ENCODE results near the gene TSSK6.

The TSSK6 gene

DNA sequence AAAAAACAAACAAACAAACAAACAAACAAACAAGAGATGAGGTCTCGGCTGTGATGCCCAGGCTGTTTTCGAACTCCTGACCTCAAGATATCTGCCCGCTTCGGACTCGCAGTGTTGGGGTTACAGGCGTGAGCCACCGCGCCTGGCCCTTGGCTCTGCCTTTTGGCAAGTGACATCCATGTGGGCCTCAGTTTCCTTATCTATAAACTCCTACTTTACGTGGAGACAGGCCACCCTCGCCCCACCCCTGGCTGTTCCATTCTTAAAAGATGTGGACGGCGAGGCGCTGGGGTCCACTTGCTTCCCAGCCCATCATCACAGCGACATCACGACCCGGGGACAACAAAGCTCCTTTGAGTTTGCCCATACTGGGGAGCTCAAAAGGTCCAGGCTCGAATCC, 1.7 kb downstream of the TSSK6 start:
- H3K4me1 ChIP-seq, result no peaks in the 10 kb centered on the region
- TF ChIP-seq, protein P1, sequence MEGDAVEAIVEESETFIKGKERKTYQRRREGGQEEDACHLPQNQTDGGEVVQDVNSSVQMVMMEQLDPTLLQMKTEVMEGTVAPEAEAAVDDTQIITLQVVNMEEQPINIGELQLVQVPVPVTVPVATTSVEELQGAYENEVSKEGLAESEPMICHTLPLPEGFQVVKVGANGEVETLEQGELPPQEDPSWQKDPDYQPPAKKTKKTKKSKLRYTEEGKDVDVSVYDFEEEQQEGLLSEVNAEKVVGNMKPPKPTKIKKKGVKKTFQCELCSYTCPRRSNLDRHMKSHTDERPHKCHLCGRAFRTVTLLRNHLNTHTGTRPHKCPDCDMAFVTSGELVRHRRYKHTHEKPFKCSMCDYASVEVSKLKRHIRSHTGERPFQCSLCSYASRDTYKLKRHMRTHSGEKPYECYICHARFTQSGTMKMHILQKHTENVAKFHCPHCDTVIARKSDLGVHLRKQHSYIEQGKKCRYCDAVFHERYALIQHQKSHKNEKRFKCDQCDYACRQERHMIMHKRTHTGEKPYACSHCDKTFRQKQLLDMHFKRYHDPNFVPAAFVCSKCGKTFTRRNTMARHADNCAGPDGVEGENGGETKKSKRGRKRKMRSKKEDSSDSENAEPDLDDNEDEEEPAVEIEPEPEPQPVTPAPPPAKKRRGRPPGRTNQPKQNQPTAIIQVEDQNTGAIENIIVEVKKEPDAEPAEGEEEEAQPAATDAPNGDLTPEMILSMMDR (IDR thresholded peaks at IDR 0.05; ENCODE audit: low read depth, low read length), result no peak
- no peaks in the 10 kb centered on the region for H3K27me3 ChIP-seq
- H3K36me3 ChIP-seq, result no peaks in the 10 kb centered on the region
- DNase-seq, result no peak
- no peaks in the 10 kb centered on the region for H3K9me3 ChIP-seq
- H3K4me3 ChIP-seq (ENCODE audit: low read depth, low read length), result no peak overlapping the region

- DNase-seq, result no peak
Observed at GRCh38 chr19:19510432-19510831, 4.9 kb downstream of the TSSK6 start.

DNA sequence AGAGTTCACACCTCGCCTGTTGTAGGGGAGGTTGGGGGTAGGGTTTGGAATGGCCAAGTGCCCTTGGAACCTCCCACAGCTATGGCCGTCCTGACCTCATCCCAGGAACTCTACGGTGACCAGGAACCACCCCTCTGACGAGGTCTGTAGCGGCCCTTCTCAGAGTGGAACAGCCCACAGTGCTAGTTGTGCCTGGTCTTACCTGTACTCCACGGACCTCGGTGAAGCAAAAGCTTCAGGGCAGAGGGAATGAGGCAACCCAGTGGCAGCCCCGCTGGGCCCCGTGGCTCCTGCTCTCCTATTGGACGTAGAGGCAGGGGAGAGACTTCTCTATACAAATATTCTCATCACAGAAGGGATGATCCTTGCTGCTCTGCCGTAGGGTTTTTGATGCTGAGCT, 7.1 kb downstream of the TSSK6 start:
- H3K36me3 ChIP-seq, result peaks cover 19% of the 10 kb centered on the region
- no peaks in the 10 kb centered on the region for H3K9me3 ChIP-seq
- no peak overlapping the region for H3K4me3 ChIP-seq (ENCODE audit: low read depth, low read length)
- no peaks in the 10 kb centered on the region for H3K27me3 ChIP-seq
- DNase-seq, result no peak
- TF ChIP-seq, protein P1 (IDR thresholded peaks at IDR 0.05; ENCODE audit: low read depth, low read length), result no peak
- H3K4me1 ChIP-seq, result no peaks in the 10 kb centered on the region

More at GRCh38 chr19:19510432-19510831, 4.9 kb downstream of the TSSK6 start:
- Histone ChIP-seq H3K4me3 (ENCODE audit: low read depth, low read length) (no peak overlapping the region), H3K4me1 (no peaks in the 10 kb centered on the region), H3K27me3 (no peaks in the 10 kb centered on the region), H3K9me3 (no peaks in the 10 kb centered on the region), H3K36me3 (peaks cover 8% of the 10 kb centered on the region)
- TF ChIP-seq, protein P1 (IDR thresholded peaks at IDR 0.05; ENCODE audit: low read depth, low read length), result no peak

DNA sequence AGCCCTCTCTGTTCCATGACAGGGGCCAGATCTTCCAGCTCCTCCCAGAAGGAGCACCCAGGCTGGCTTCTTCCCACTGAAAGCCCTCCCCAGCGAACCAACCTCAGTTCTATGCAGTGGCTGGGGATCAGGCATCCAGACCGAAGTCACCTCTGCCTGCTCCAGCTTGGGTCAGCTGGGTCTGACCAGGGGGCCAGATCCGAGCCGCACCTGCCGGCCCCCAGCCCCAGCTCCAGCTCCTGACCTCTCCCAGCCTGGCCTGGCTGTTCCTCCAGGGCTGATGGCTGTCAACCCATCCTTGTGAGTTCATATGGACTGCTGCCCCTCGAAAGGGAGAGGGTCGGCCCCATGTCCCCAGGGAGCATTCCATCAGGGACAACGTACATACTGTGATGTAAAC, 8.0 kb downstream of the TSSK6 start:
- H3K9me3 ChIP-seq, result no peaks in the 10 kb centered on the region
- no peak for DNase-seq
- no peaks in the 10 kb centered on the region for H3K4me1 ChIP-seq
- TF ChIP-seq, protein P1 (IDR thresholded peaks at IDR 0.05; ENCODE audit: low read depth, low read length), result no peak
- peaks cover 28% of the 10 kb centered on the region for H3K36me3 ChIP-seq
- H3K27me3 ChIP-seq, result no peaks in the 10 kb centered on the region
- H3K4me3 ChIP-seq (ENCODE audit: low read depth, low read length), result no peak overlapping the region

GRCh38 chr19:19506592-19506991, 8.8 kb downstream of the TSSK6 start:
- H3K36me3 ChIP-seq, result peaks cover 35% of the 10 kb centered on the region
- TF ChIP-seq, protein P1 (IDR thresholded peaks at IDR 0.05; ENCODE audit: low read depth, low read length), result no peak
- no peak for DNase-seq
- H3K9me3 ChIP-seq, result no peaks in the 10 kb centered on the region
- H3K27me3 ChIP-seq, result no peaks in the 10 kb centered on the region
- H3K4me3 ChIP-seq (ENCODE audit: low read depth, low read length), result no peak overlapping the region
- no peaks in the 10 kb centered on the region for H3K4me1 ChIP-seq

DNA sequence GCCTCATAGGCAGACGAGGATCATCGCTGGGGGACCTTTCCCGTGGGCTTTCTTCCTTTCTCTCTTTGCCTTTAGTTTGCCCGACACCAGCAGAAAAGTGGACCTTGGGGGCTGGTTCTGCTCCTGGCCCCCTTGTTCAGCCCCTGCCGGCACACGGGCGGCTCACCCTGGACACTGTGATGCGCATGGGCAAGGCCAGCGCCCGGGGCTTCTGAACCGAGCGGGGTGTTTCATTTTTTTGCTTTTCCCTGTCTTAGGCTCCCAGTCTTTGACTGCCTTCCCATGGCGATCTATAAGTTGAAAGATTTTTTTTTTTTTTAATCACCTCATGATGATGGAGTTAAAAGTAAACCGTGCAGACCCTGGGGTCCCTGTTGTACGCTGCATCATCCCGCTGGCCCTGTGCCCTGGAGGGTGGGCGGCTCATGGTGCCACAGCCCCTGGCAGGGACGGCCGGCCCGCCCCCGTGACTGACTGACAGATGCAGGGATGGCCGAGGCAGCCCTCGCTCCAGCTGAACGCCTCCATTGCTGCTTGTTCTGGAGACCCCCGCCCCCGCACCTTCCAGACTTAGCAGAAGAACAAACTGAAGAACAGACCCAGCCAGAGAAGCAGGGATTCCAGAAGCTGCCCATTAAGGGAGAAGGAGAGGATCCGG, 9.6 kb downstream of the TSSK6 start:
- H3K4me1 ChIP-seq, result no peaks in the 10 kb centered on the region
- no peak for DNase-seq
- no peaks in the 10 kb centered on the region for H3K9me3 ChIP-seq
- H3K4me3 ChIP-seq (ENCODE audit: low read depth, low read length), result no peak overlapping the region
- H3K36me3 ChIP-seq, result peaks cover 43% of the 10 kb centered on the region
- H3K27me3 ChIP-seq, result no peaks in the 10 kb centered on the region
- TF ChIP-seq, protein P1 (IDR thresholded peaks at IDR 0.05; ENCODE audit: low read depth, low read length), result no peak
